MM.1S (cell line): ENCODE results near the gene SLC12A2.

Source experiments
- CTCF ChIP-seq: fragments of 300-600 bp; sonication (generic); IDR thresholded peaks from 2 replicates; pipeline ENCODE4 v1.5.1; 2016; ENCODE audit warnings: antibody characterized with exemption, low read length, mixed read lengths
- EZH2 ChIP-seq: fragments of 300-600 bp; sonication (generic); optimal IDR thresholded peaks from 2 replicates; pipeline ENCODE3; 2017; ENCODE audit warnings: low read depth, mild to moderate bottlenecking, antibody characterized with exemption, low read length, mixed read lengths
- EZH2phosphoT487 ChIP-seq: fragments of 300-600 bp; sonication (generic); IDR thresholded peaks from 2 replicates; pipeline ENCODE4 v1.6.1; 2018; ENCODE audit warnings: antibody characterized with exemption, low read length

DNA sequence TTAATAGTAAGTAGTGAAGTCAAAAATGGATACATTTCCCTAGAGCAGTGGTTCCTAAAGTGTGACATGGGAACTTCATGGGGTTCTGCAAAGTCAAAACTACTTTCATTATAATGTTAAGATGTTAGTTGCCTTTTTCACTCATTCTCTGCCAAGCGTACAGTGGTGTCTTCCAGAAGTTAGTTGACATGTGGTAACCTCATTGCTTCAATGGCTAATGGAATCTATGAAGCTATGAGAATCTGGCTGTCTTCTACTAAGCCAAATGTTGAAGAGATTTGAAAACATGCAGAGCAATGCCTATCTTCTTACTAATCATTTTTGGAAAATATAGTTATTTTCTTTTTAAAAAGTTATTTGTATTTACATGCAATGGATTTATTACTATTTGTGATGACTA is 111.8 kb downstream of the SLC12A2 start:
- no peak for TF ChIP-seq CTCF
- no peak for TF ChIP-seq EZH2
- TF ChIP-seq EZH2phosphoT487, result no peak
